GM18505 (cell line): ENCODE results near the gene BLTP2.
A peak's percentile ranks its signal among the peaks of the same experiment; 100 is the strongest.

ENCODE experiments used
- ATAC-seq: cut with Tn5 transposase; IDR thresholded peaks from one replicate; pipeline ENCODE4 v1.9.1; 2021; ENCODE audit not compliant: unreplicated experiment
- POLR2A ChIP-seq: IDR thresholded peaks from 4 replicates; pipeline ENCODE4 v1.6.1; 2011; ENCODE audit warnings: borderline replicate concordance; ENCODE audit not compliant: insufficient read depth, insufficient read length; ENCODE audit errors: extremely low read depth

Gene BLTP2

DNA sequence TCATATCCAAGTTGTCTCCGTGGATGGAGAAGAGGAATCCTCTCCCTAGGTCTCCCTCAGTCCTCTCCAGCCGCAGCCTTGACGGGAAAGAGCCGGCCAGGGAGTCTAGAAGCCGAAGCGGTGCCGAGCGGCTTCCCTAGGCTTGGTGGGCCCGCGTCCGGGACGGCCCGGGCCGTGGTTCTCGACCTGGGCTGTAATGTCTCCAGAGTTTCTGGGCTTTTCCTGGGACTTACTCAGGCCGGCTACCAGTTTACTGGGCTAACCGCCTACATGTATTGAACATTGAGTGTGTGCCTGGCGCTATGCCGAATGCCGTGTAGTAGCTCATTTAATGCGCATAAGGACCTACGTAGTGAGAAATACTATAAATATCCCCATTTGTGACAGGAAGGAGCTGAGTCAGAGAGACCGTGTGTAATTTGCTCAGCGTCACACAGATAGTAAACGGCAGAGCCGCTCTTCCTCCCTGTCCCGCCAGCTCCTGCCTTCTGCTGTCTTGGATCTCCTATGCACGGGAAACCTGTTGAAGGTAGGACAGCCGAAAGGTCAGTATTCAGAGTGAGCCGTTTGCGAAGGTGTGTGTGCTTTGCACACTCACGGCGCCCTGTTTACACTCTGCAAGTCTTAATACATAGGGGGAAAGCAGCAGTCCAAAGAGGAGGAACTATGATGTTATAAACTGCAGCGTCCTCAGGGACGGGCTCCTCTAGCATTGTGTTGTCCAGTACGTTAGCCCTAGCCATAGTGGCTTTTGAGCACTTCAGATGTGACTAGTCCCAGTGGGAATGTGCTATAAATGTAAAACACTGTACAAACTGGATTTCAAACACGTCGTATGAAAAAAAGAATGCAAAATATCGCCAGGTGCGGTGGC is 45.4 kb downstream of the BLTP2 start:
- TF ChIP-seq POLR2A, result no peak
- peak; percentile 40 for ATAC-seq

DNA sequence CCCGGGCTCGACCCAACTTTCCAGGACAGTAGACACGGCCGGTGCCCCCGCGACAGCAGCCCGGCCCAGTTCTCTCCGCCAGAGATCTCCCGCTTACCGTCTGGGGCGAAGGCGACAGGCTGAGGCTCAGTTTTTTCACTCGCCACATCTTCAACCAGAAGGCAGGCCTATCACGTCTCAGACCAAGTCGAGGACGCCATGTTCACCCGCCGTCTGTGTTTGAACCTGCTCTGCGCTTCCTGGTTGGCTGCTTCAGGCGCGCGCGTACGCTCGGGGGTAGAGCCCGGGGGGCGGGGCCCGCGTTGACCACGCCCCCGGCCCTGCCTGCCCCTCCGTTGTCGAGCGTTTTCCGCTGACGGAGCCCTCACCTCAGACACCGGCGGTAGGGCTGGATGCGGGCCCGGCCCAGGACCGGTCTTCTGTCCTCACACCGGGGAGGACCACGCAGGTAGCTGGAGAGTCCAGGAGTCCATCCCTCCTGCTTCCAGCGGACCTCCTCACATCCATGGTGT is 46.1 kb downstream of the BLTP2 start, which contains the start of gene SPAG5:
SPAG5 (minus strand) TSS at position 227 of the 512 bp plus-strand sequence; CDS start at position 148, 79 bp downstream.
- ATAC-seq, result peak; percentile 84

DNA sequence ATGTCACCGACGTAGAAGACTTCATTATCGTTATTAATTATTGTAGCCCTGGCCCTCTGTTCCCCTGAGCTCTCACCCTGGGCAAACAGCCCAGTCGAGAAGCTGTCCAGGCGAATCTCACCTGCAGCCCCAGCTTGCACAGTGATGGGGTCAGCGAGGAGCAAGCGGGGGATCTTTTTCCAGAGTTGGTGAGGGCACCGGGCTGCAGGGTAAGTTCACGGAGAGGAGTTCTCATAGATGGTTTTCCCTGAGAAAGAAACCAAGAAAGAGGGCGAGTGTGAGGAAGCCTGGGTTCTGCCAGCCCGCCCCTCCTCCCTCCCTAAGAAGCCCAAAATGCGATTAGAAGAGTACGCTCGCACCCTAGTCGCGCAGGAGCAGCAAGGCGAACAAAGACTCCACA is 46.6 kb downstream of the BLTP2 start:
- TF ChIP-seq POLR2A, result no peak
- no peak for ATAC-seq

More for the DNA sequence above, 46.1 kb downstream of the BLTP2 start, which contains the start of gene SPAG5:
- TF ChIP-seq POLR2A, result peak; percentile 92

DNA sequence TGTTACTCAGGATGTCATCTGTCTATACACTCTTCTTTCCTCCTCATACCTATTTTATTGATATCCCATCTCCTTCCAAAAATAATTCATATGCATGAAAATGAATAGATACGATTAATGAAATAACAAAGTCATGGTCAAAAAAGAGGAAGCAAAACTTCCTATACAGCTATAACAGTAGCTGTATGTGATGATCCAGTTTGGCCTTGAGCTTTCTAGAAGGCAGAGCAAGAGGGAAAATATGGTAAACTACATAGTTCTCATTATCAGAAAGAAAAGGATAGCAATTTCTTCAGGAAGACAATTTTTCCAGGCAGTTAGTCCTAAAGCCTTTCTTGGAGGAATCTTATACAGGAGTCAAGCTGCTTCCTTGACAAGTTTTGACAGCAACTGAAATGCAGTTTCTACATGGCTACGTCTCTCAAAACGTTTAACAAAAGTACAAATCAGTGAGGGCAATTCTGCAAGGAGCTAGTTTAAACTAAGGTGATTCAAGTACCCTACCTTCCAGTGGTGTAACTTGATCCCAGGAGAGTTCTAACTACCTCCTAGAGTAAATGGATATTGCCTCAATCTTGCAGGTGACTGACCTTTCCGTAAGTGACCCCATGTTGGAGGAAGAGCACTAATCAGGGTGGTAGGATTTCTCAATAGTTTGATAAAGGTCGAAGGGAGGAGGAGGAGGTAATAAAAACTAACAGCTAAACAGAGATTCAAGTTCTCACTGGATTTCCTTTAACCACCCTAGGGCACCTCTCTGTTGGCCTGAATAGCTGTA is 47.2 kb downstream of the BLTP2 start:
- no peak for TF ChIP-seq POLR2A
- no peak for ATAC-seq
